ENCODE measurements around the gene MBOAT7.
"Not testable (repeated sequence)": the region's sequence is repeated elsewhere in the genome, so short reads cannot be mapped to it uniquely, and the experiment has no call there.

MBOAT7 gene

GRCh38 chr19:54186351-54186750 lies 3.0 kb downstream of the MBOAT7 start:
- no peak for DNase-seq

- no peak for DNase-seq
Observed at GRCh38 chr19:54183431-54183830, 5.9 kb downstream of the MBOAT7 start.

GRCh38 chr19:54181894-54182293 lies 7.5 kb downstream of the MBOAT7 start:
- not testable (repeated sequence) for DNase-seq

GRCh38 chr19:54180691-54181091 lies 8.7 kb downstream of the MBOAT7 start:
- DNase-seq, result no peak

GRCh38 chr19:54179921-54180461 lies 9.4 kb downstream of the MBOAT7 start:
- DNase-seq, result peak; percentile 67

GRCh38 chr19:54179262-54179852 lies 10.0 kb downstream of the MBOAT7 start:
- DNase-seq, result no peak

- peak; percentile 50 for DNase-seq
Observed at GRCh38 chr19:54178581-54179261, 10.7 kb downstream of the MBOAT7 start.

GRCh38 chr19:54173951-54174834 lies 15.2 kb downstream of the MBOAT7 start:
- no peak for DNase-seq

- no peak for DNase-seq
Observed at GRCh38 chr19:54173359-54173699, 16.1 kb downstream of the MBOAT7 start.

- DNase-seq, result peak; percentile 97
Observed at GRCh38 chr19:54172471-54173358, 16.7 kb downstream of the MBOAT7 start, which contains the start of gene TMC4. TMC4 (minus strand) TSS chr19:54173160; CDS start chr19:54173117, 43 bp downstream.

GRCh38 chr19:54171736-54172431 lies 17.5 kb downstream of the MBOAT7 start:
- not testable (repeated sequence) for DNase-seq

- no peak for DNase-seq
Observed at GRCh38 chr19:54169149-54169740, 20.1 kb downstream of the MBOAT7 start.

GRCh38 chr19:54168174-54168917 lies 21.0 kb downstream of the MBOAT7 start:
- DNase-seq, result peak; percentile 93

GRCh38 chr19:54165222-54165621 lies 24.2 kb downstream of the MBOAT7 start:
- DNase-seq, result no peak

GRCh38 chr19:54164369-54165068 lies 24.9 kb downstream of the MBOAT7 start:
- DNase-seq, result peak; percentile 90

GRCh38 chr19:54162884-54163283 lies 26.5 kb downstream of the MBOAT7 start:
- DNase-seq, result no peak

GRCh38 chr19:54162241-54162805 lies 27.1 kb downstream of the MBOAT7 start:
- peak; percentile 97 for DNase-seq

- peak; percentile 74 for DNase-seq
Observed at GRCh38 chr19:54160854-54161253, 28.5 kb downstream of the MBOAT7 start.

GRCh38 chr19:54160182-54160811 lies 29.1 kb downstream of the MBOAT7 start:
- DNase-seq, result peak; percentile 79

Measured in DMS53 (cell line).